Stimulated activated effector memory CD8-positive, alpha-beta T cell treated with anti-CD3 and anti-CD28 coated beads, Interleukin-12 subunit alpha, Interleukin-12 subunit beta, amount 100 ng/mL, for 72 hours (primary cell): ENCODE results near the gene SLMAP.
A peak's percentile ranks its signal among the peaks of the same experiment; 100 is the strongest.
"Not testable (repeated sequence)": the region's sequence is repeated elsewhere in the genome, so short reads cannot be mapped to it uniquely, and the experiment has no call there.

Source experiments
- ATAC-seq: fragments of 150-1000 bp; cut with Tn5 transposase; 2 replicates; pipeline ENCODE4 v1.10.0; 2021
- DNase-seq, 2 donors: peaks; one replicate each; pipeline ENCODE4 v3.0.0; 2021 to 2022; ENCODE audit warnings: low spot score in 2 of 2
- H3K27ac Mint-ChIP-seq: one replicate; pipeline ENCODE4 v1.8.0; 2022; ENCODE audit warnings: mild to moderate bottlenecking, mixed read lengths
- H3K36me3 Mint-ChIP-seq: one replicate; pipeline ENCODE4 v1.8.0; 2022; ENCODE audit warnings: mild to moderate bottlenecking, mixed read lengths
- H3K4me1 Mint-ChIP-seq: one replicate; pipeline ENCODE4 v1.8.0; 2022; ENCODE audit warnings: mixed read lengths
- H3K4me3 Mint-ChIP-seq: one replicate; pipeline ENCODE4 v1.8.0; 2022; ENCODE audit warnings: mild to moderate bottlenecking, mixed read lengths
- H3K9me3 Mint-ChIP-seq: one replicate; pipeline ENCODE4 v1.8.0; 2022; ENCODE audit warnings: mixed read lengths

The SLMAP gene

DNA sequence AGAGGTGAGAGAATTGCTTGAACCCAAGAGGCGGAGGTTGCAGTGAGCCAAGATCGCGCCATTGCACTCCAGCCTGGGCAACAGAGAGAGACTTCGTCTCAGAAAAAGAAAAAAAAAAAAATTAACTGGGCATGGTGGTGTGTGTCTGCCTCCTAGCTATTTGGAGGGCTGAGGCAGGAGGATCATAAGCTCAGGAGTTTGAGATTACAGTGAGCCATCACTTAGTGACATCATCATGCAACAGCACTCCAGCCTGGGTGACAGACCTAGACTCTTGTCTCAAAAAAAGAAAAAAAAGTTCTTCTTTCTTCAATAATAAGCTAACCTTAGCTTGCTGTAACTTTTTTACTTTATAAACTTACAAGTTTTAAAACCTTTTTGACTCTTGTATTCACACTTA lies 99.8 kb downstream of the SLMAP start:
- H3K27ac Mint-ChIP-seq: no peak overlapping the region
- no peak for ATAC-seq
- H3K4me3 Mint-ChIP-seq: no peak overlapping the region

DNA sequence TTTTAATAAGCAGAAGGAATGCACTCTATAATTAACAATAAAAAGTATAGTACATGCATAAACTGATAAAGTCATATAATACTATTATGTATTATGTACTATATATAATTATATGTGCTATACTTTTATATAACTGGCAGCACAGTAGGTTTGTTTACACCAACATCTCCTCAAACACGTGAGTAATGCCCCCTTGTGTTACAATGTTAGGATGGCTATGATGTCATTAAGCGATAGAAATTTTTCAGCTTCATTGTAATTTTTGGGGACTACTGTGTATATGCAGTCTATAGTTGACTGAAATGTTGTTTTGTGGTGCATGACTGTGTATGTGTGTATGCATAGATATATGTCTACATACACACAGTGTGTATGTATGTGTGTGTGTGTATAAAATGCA lies 100.6 kb downstream of the SLMAP start:
- H3K9me3 Mint-ChIP-seq: no peaks in the 10 kb centered on the region

More for the DNA sequence above, 99.8 kb downstream of the SLMAP start:
- peaks cover 58% of the 10 kb centered on the region for H3K36me3 Mint-ChIP-seq
- H3K9me3 Mint-ChIP-seq: no peaks in the 10 kb centered on the region
- no peaks in the 10 kb centered on the region for H3K4me1 Mint-ChIP-seq
- no peak for DNase-seq

DNA sequence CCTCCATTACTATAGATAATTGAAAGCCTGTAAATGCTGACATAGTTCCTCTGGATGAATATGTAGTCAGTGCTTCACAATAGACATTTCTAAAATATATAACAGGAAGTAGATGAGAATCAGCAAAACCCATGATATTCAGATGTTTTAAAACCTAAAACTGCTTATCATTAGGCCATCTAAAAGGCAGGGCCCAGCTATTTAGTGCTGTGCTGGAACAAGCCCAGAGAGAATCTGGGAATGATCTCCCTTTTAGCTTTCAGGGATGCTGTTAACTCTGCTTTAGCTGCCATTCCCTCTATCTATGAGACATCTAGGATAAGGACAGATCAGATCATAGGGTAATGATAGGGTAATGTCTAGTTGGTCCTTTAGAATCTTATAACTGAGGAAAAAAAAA lies 106.8 kb downstream of the SLMAP start:
- Mint-ChIP-seq H3K36me3 (peaks cover 94% of the 10 kb centered on the region), H3K27ac (no peak overlapping the region), H3K4me3 (no peak overlapping the region), H3K9me3 (no peaks in the 10 kb centered on the region), H3K4me1 (no peaks in the 10 kb centered on the region)
- ATAC-seq (no peak), DNase-seq (no peak)

More for the DNA sequence above, 100.6 kb downstream of the SLMAP start:
- H3K4me1 Mint-ChIP-seq: no peaks in the 10 kb centered on the region
- no peak overlapping the region for H3K27ac Mint-ChIP-seq
- H3K4me3 Mint-ChIP-seq: no peak overlapping the region
- ATAC-seq (no peak), DNase-seq (no peak)
- peaks cover 58% of the 10 kb centered on the region for H3K36me3 Mint-ChIP-seq

DNA sequence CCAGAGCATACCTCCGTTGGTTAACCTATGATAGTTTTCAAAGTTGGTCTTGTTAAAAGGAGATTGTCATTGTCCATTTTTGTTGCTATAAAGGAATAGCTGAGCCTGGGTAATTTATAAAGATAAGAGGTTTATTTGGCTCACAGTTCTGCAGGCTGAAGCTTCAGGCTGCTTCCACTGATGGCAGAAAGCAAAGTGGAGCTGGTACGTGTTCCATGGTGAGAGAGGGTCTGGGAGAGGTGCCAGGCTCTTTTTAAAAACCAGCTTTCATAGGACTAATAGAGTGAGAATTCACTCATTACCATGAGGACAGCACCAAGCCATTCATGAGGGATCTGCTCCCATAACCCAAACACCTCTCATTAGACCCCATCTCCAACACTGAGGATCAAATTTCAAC lies 107.3 kb downstream of the SLMAP start:
- H3K4me3 Mint-ChIP-seq: no peak overlapping the region
- no peak for ATAC-seq
- H3K27ac Mint-ChIP-seq: no peak overlapping the region
- DNase-seq: no peak
- H3K36me3 Mint-ChIP-seq: peaks cover 94% of the 10 kb centered on the region
- H3K9me3 Mint-ChIP-seq: no peaks in the 10 kb centered on the region
- no peaks in the 10 kb centered on the region for H3K4me1 Mint-ChIP-seq

DNA sequence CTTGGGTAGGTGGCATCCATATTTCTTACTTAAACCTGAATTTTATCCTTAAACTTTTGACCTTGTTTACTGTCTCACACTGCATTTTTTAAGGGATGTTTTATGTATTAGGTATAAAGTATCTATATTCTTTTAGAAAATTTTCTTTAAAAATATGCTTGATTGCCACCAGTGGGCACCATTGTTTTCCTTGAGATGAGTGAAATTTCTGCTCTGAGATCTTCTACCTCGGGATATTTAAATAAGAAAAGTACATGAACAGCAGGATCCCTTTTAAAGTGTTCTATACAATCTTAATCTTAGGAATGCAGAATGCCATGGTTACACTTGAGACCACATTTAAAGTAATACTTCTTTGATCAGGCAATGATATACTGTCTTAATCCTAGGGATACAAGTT lies 108.7 kb downstream of the SLMAP start:
- no peak overlapping the region for H3K27ac Mint-ChIP-seq
- DNase-seq: no peak
- peaks cover 81% of the 10 kb centered on the region for H3K36me3 Mint-ChIP-seq
- no peaks in the 10 kb centered on the region for H3K4me1 Mint-ChIP-seq
- ATAC-seq: no peak
- no peak overlapping the region for H3K4me3 Mint-ChIP-seq
- H3K9me3 Mint-ChIP-seq: no peaks in the 10 kb centered on the region

DNA sequence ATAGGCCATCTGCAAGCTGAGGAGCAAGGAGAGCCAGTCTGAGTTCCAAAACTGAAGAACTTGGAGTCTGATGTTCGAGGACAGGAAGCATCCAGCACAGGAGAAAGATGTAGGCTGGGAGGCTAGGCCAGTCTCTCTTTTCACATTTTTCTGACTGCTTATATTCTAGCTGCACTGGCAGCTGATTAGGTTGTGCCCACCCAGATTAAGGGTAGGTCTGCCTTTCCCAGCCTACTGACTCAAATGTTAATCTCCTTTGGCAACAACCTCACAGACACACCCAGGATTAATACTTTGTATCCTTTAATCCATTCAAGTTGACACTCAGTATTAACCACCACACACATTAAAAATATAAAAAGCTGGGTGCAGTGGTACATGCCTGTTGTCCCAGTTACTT lies 113.0 kb downstream of the SLMAP start:
- H3K9me3 Mint-ChIP-seq, H3K27ac Mint-ChIP-seq, ATAC-seq, DNase-seq, H3K4me3 Mint-ChIP-seq, H3K4me1 Mint-ChIP-seq: not testable (repeated sequence)
- peaks cover 59% of the 10 kb centered on the region for H3K36me3 Mint-ChIP-seq

DNA sequence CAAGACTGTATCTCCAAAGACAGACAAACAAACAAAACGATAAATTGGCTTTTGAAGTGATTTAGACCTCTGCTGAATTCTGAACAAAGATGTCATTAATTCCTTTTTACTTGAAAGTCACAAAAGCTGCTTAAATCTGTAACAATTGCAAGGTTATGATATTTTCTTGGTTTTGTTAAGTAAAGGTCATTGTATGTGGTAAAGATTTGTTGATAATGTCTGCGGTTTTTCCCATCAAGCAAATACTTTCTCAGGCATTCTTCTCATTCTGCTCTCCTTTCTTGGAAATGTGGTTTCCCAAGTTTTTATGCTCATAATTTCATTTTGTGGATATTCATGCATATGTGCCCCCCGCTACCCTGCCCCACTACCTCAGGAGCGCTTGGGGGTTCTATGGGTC lies 116.5 kb downstream of the SLMAP start:
- Mint-ChIP-seq H3K4me1 (no peaks in the 10 kb centered on the region), H3K4me3 (no peak overlapping the region), H3K27ac (no peak overlapping the region), H3K36me3 (peaks cover 41% of the 10 kb centered on the region), H3K9me3 (no peaks in the 10 kb centered on the region)
- no peak for DNase-seq
- no peak for ATAC-seq

DNA sequence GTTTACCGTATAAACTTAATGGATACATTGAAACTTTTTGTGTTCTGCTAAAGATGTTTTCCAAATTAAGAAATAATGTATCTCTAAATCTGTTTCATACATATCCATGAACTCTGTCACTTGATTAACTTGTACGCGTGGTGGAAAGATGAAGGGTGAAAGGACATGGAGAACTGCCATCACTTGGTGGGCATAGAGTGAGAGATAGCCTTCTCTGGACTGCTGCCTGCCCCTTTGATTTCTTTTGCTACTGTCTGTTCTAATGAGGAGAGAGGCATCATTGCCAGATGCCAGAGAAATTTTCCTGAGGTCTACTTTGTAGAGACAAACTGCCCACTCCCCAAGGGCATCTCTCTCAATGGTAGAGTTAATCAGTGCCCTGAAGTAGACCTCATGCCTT lies 120.5 kb downstream of the SLMAP start:
- no peaks in the 10 kb centered on the region for H3K4me1 Mint-ChIP-seq
- H3K27ac Mint-ChIP-seq: no peak overlapping the region
- ATAC-seq: no peak
- H3K4me3 Mint-ChIP-seq: no peak overlapping the region
- no peak for DNase-seq
- H3K36me3 Mint-ChIP-seq: peaks cover 29% of the 10 kb centered on the region
- H3K9me3 Mint-ChIP-seq: no peaks in the 10 kb centered on the region

DNA sequence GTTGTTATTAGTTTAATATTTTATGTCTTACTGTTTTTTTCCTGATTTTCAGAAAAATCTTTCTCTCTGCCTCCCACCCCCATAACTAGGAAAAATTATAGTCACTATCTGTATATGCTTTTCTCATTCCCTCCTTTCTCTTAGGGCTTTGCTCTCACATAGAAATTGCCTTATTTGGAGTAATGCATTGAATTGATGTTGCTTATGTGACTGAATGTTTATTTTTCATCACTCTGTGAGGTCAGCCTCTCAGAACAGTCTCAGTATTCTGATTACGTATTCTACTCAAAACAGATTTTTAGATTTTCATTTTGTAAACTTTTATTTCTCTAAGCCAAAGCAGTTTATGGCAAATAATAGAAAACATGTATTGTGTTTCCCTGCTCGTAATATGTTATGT lies 121.0 kb downstream of the SLMAP start:
- H3K27ac Mint-ChIP-seq: peak overlapping the region; percentile 1
- ATAC-seq (no peak), DNase-seq (no peak)
- H3K36me3 Mint-ChIP-seq: peaks cover 26% of the 10 kb centered on the region
- H3K4me1 Mint-ChIP-seq: no peaks in the 10 kb centered on the region
- H3K9me3 Mint-ChIP-seq: no peaks in the 10 kb centered on the region
- no peak overlapping the region for H3K4me3 Mint-ChIP-seq

DNA sequence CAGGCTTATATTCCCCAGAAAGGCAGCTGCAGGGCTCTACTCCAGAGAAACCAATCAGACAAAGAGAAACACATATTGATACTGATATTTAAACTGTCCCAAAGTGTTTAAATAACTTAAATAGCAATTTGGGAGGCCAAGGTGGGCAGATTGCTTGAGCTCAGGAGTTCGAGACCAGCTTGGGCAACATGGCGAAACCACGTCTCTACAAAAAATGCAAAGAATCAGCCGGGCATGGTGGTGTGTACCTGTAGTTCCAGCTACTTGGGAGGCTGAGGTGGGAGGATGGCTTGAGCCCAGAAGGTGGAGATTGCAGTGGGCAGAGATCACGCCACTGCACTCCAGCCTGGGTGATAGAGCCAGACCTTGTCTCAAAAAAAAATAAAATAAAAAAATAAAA lies 128.3 kb downstream of the SLMAP start:
- not testable (repeated sequence) for H3K4me3 Mint-ChIP-seq, H3K27ac Mint-ChIP-seq, ATAC-seq, H3K9me3 Mint-ChIP-seq, DNase-seq, H3K4me1 Mint-ChIP-seq
- H3K36me3 Mint-ChIP-seq: peaks cover 48% of the 10 kb centered on the region

DNA sequence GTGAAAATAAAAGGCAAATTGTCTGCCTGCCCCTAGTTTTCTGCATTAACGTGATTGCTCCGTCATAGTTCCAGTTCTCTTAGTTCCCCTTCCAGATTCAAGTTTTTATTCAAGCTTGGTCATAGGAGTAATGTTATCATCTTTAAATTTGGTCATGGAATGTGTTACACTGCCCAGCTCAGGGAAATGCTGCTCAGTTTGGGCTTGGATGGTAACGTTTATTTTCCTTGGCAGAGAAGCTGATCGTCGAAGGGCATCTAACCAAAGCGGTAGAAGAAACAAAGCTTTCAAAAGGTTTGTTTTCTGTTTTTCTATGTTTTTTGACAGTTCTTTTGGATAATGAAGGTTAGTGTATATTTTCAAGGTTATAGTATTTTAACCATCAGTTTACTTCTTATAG lies 133.7 kb downstream of the SLMAP start:
- DNase-seq (no peak), ATAC-seq (no peak)
- Mint-ChIP-seq H3K9me3 (no peaks in the 10 kb centered on the region), H3K4me3 (no peak overlapping the region), H3K27ac (no peak overlapping the region), H3K4me1 (no peaks in the 10 kb centered on the region), H3K36me3 (peaks cover 51% of the 10 kb centered on the region)

DNA sequence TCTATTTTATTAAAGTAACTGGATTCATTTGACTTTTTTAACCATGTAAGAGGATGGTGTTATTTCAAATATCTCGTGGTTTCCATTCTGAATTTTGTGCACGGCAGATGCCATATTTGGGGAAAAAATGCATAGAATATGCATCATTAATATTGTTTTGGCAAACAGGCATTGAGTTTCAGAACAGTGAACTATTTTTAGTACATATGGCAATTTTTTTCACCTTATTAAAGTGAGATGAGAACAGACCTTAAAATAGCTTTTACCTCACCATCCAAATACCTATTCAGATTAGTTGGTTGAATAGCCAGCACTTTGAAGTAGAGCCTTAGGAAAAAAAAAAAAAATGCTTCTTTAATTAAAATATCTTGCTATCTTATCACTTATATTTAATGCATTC lies 134.8 kb downstream of the SLMAP start:
- no peak overlapping the region for H3K4me3 Mint-ChIP-seq
- ATAC-seq: no peak
- peaks cover 43% of the 10 kb centered on the region for H3K36me3 Mint-ChIP-seq
- H3K9me3 Mint-ChIP-seq: no peaks in the 10 kb centered on the region
- no peak for DNase-seq
- H3K27ac Mint-ChIP-seq: no peak overlapping the region
- H3K4me1 Mint-ChIP-seq: no peaks in the 10 kb centered on the region

DNA sequence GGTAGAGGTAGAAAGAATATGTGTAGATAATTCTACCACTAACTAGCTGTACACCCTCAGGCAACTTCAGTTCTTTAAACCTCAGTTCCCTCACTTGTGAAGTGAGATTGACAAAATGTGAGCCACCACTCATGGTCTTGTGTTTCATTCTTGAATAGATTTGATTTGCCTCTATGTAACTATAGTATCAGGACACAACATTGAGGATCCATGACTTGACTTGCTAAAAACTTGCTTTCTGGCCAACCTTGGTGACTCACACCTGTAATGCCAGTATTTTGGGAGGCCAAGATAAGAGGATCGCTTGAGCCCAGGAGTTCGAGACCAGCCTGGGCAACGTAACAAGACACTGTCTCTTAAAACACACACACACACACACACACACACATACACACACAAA lies 136.3 kb downstream of the SLMAP start:
- no peak for DNase-seq
- Mint-ChIP-seq H3K27ac (no peak overlapping the region), H3K9me3 (no peaks in the 10 kb centered on the region), H3K4me1 (no peaks in the 10 kb centered on the region), H3K36me3 (peaks cover 43% of the 10 kb centered on the region), H3K4me3 (no peak overlapping the region)
- no peak for ATAC-seq

DNA sequence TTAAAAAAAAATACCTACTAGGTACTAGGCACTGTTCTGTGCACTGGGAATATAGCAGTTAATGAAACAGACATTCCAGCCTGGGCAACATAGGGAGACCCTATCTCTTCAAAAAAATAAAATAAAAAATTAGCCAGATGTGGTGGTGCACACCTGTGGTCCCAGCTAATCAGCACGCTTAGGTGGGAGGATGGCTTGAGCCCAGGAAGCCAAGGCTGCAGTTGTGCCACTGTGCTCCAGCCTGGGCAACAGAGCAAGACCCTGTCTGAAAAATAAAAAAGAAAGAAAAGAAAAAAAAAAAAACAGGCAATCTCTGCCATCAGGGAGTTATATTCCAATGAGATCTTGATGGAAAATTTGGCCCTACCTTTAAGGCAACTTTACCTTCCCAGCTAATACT lies 137.0 kb downstream of the SLMAP start:
- no peak for DNase-seq
- no peak overlapping the region for H3K27ac Mint-ChIP-seq
- H3K4me3 Mint-ChIP-seq: no peak overlapping the region
- no peaks in the 10 kb centered on the region for H3K9me3 Mint-ChIP-seq
- no peak for ATAC-seq
- H3K36me3 Mint-ChIP-seq: peaks cover 45% of the 10 kb centered on the region
- no peaks in the 10 kb centered on the region for H3K4me1 Mint-ChIP-seq

DNA sequence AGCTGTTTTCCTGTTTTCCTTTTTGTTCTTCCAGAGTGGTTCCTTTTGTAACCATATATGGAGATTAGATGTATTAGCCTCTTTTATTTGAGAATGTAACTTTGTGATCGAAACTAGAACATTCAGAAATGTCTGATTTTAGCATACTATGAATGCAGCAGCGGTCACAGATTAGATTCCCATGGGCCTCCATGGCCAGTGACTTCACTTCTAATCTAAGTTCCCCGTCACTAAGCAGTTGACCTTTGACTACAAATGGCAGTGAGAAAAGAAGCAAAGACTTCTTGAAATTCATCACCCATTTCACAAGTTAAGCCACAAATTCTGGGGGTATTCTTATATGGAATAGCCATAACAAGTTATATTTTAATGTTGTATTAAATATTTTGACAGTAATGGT lies 137.6 kb downstream of the SLMAP start:
- no peak overlapping the region for H3K4me3 Mint-ChIP-seq
- H3K4me1 Mint-ChIP-seq: no peaks in the 10 kb centered on the region
- ATAC-seq (no peak), DNase-seq (no peak)
- no peaks in the 10 kb centered on the region for H3K9me3 Mint-ChIP-seq
- H3K36me3 Mint-ChIP-seq: peaks cover 40% of the 10 kb centered on the region
- H3K27ac Mint-ChIP-seq: no peak overlapping the region

DNA sequence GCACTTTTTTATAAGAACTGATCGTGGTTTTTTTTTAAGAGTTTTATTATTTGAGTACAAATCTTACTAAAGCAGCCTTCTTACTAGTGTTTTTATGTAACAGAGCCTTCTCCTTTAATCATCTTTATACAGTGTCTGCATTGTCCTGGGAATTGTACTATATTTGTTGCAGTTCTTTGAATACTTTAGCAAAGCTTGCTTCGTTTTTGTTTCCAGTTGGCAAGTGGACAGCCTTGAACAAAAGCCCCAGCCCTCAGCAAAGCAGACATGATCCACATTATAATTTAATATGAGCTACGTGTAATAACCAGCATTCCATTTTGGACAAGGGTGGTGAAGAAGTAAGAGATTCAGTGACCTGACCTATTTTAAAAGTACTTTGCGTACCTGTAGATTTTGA lies 139.9 kb downstream of the SLMAP start:
- Mint-ChIP-seq H3K4me3 (no peak overlapping the region), H3K36me3 (peaks cover 48% of the 10 kb centered on the region), H3K27ac (no peak overlapping the region), H3K4me1 (no peaks in the 10 kb centered on the region), H3K9me3 (no peaks in the 10 kb centered on the region)
- DNase-seq (no peak), ATAC-seq (no peak)

DNA sequence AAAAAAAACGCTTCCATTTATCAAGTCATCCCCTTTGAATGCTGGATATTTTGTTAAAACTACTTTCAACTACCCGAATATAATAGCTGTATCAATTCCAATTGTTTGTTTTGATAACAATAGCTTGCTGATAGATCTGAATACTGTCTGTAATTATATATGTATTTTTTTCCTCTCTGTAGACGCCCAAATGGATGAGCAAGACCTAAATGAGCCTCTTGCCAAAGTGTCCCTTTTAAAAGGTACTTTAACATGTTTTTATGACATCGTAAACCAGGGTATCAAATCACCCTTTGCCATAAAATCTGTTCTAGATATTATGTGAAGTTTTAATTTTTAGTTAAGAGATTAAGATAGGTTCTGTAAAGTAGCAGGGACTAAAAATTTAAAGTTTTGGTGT lies 140.6 kb downstream of the SLMAP start:
- no peak overlapping the region for H3K4me3 Mint-ChIP-seq
- no peak for ATAC-seq
- DNase-seq: no peak
- H3K36me3 Mint-ChIP-seq: peaks cover 54% of the 10 kb centered on the region
- H3K9me3 Mint-ChIP-seq: no peaks in the 10 kb centered on the region
- no peaks in the 10 kb centered on the region for H3K4me1 Mint-ChIP-seq
- no peak overlapping the region for H3K27ac Mint-ChIP-seq
